Kidney tubule cell (primary cell): ENCODE results near the gene PPP1R13L.
"Not testable (repeated sequence)": the region's sequence is repeated elsewhere in the genome, so short reads cannot be mapped to it uniquely, and the experiment has no call there.

Experiments
- DNase-seq: peaks from one replicate; pipeline ENCODE4 v3.0.0-alpha.2; 2018; ENCODE audit warnings: low spot score

The PPP1R13L gene

GRCh38 chr19:45429896-45430295, 25.0 kb upstream of the PPP1R13L start:
- not testable (repeated sequence) for DNase-seq

- DNase-seq: peak; percentile 38
These were observed 23.7 kb upstream of the PPP1R13L start for GRCh38 chr19:45428384-45429231.

- peak; percentile 98 for DNase-seq
These were observed 19.6 kb upstream of the PPP1R13L start for GRCh38 chr19:45424191-45425058.

DNA sequence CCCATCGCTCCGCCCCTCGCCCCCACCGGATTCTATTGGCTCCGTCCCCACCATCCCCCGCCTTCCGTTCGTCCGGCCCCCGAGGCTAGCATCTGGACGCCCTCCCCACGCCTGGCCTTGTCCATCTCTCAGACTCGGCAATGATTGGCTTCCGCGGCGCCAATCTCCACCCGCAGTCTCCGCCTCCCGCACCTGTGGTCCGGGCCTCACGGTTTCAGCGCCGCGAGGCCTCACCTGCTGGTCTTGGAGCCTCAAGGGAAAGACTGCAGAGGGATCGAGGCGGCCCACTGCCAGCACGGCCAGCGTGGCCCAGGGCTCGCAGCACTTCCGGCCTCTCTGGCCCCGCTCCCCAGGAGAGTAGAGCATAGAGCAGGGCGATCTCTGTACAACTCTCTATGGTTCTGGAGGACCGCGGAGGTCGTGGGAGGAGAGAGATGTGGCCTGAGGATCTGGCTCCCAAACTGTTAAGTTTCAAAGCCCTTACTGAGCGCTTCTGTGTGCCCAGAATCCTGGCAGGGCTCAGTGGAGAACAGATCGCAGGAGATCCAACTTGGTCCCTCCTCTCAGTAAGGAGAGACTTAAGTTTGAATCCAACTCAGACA, 18.8 kb upstream of the PPP1R13L start, which contains the start of gene ERCC1:
ERCC1 (minus strand) TSS at position 329 of the 602 bp plus-strand sequence. CDS start 543 bp downstream, outside the sequence.
- DNase-seq: peak; percentile 98

- DNase-seq: no peak
These were observed 18.2 kb upstream of the PPP1R13L start for GRCh38 chr19:45423033-45423588.

- no peak for DNase-seq
These were observed 17.2 kb upstream of the PPP1R13L start for GRCh38 chr19:45421947-45422498.

DNA sequence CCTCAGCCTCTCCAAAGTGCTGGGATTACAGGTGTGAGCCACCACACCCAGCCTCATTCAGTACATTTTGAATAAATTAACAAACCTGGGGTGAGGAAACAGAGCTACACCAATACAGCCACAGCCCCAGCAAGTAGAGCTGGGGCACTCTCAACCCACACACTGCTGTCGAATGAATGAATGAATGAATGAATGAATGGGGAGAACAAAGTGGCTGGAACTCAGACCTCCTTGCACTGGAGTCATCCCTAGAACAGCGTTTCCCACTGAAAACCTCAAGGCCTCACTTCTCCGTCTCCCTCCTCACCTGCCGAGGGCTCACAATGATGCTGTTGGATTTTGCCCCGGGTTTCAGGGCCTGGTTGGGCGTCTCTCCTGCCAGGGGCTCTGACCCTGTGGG, 16.0 kb upstream of the PPP1R13L start:
- DNase-seq: no peak

DNA sequence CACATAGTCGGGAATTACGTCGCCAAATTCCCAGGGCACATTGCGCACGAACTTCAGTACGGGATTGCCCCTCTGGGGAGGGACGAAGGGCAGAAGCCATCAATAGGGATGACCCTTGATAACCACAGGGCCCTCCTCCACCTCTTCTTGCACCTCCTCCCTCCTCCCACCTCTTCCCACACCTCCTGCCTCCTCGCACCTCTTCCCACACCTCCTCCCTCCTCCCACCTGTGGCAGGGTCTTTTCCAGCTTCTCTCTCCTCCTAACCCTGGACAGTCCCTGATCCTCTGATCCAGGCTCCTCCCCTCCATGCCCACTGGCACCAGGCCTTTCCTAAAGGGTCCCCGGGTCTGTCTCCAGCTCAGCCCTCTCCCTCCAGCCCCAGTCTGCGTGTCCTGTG, 15.5 kb upstream of the PPP1R13L start:
- DNase-seq: no peak

DNA sequence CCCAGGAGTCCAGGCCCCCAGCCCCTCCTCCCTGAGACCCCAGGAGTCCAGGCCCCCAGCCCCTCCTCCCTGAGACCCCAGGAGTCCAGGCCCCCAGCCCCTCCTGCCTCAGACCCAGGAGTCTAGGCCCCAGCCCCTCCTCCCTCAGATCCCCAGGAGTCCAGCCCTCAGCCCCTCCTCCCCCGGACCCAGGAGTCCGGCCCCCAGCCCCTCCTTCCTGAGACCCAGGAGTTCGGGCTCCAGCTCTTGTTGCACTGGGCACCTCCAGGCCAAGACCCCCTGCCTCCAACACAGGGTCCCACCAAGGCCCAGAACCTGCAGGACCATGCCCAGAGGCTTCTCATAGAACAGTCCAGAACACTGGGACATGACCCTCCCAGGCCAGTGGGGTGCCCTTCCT, 15.0 kb upstream of the PPP1R13L start:
- no peak for DNase-seq

DNA sequence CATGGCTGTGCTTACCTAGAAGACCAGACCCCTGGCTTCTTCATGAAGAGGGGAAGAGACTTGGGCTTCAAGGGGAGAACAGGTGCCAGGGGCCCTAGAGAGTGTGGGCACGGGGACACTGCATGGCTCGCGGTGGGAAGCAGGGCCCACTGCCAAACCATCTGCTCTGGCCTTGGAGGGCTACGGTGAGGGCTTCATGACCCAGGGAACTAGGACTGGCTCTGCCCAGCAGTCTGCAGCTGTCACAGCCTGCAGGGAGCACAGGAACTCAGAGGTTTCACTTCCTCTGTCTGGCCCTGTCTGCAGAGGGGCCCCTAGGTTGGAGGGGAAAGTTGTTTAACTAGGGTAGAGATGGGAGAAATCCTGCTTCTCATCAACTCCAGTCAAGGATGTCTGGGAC, 14.5 kb upstream of the PPP1R13L start:
- no peak for DNase-seq

GRCh38 chr19:45418802-45419201, 13.9 kb upstream of the PPP1R13L start:
- no peak for DNase-seq

DNA sequence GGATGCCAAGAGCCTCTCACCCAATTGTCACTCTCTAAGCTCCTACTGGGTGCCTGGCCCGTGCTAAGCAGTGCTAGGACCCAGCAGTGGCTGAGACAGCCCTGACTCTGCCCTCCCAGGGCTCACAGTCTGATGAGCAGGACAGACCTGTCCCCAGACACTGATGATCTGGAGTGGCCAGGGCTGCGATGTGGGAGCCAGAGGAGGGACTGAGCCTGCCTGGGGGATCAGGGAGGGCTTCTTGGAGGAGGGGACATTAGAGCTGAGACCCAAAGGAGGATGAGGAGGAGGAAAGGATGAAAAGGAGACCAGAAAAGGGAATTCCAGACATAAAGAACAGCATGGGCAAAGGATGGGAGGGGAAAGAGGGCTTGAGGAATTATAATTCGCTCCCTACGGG, 12.3 kb upstream of the PPP1R13L start:
- no peak for DNase-seq

- no peak for DNase-seq
These were observed 9.6 kb upstream of the PPP1R13L start for GRCh38 chr19:45414468-45414867.

GRCh38 chr19:45413497-45413896, 8.6 kb upstream of the PPP1R13L start:
- DNase-seq: no peak

GRCh38 chr19:45410330-45410729, 5.5 kb upstream of the PPP1R13L start:
- DNase-seq: not testable (repeated sequence)

DNA sequence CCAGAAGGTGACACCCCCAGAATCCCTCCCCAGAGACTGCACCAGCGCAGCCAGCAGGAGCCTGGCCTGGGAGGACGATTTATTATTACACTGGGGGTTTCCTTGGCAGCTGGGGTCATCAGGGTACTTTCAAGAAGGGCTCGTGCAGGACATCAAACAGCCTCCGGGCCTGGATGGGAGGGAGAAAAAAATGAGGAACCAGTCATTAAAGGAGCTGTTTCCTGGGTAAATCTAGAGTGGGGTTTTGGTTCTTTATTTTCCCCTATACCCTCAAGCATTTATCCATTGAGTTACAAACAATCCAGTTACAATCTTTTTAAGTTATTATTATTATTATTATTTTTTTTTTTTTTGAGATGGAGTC, 4.7 kb upstream of the PPP1R13L start:
- DNase-seq: no peak

DNA sequence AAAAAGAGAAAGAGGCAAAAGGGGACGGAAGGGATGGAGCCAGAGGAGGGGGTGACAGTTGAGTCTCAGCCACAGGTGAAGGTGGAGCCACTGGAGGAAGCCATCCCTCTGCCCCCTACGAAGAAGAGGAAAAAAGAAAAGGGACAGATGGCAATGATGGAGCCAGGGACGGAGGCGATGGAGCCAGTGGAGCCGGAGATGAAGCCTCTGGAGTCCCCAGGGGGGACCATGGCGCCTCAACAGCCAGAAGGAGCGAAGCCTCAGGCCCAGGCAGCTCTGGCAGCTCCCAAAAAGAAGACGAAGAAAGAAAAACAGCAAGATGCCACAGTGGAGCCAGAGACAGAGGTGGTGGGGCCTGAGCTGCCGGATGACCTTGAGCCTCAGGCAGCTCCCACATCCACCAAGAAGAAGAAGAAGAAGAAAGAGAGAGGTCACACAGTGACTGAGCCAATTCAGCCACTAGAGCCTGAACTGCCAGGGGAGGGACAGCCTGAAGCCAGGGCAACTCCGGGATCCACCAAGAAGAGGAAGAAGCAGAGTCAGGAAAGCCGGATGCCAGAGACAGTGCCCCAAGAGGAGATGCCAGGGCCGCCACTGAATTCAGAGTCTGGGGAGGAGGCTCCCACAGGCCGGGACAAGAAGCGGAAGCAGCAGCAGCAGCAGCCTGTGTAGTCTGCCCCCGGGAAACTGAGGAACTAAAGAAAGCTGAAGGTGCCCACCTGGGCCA, 4.1 kb upstream of the PPP1R13L start:
- DNase-seq: no peak

- DNase-seq: no peak
These were observed 3.3 kb upstream of the PPP1R13L start for GRCh38 chr19:45408121-45408520.

GRCh38 chr19:45407585-45407984, 2.7 kb upstream of the PPP1R13L start:
- not testable (repeated sequence) for DNase-seq

DNA sequence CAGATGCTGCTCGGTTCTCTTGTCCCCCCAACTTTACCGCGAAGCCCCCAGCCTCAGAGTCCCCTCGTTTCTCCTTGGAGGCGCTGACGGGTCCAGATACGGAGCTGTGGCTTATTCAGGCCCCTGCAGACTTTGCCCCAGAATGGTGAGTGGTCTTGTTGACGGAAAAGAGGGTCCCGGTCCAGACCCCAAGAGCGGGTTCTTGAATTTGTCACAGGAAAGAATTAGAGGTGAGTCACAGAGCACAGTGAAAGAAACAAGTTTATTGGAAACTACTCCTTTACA, 2.2 kb upstream of the PPP1R13L start:
- DNase-seq: no peak
